NCI-H2196 treated with DMSO at 0.1 percent for 48 hours (cell line): ENCODE results near the gene EFNA4.

Experiments used
- DNase-seq: peaks from one replicate; lab custom pipeline; 2025; ENCODE audit not compliant: unreplicated experiment; lab: John Stamatoyannopoulos, UW

EFNA4 gene

DNA sequence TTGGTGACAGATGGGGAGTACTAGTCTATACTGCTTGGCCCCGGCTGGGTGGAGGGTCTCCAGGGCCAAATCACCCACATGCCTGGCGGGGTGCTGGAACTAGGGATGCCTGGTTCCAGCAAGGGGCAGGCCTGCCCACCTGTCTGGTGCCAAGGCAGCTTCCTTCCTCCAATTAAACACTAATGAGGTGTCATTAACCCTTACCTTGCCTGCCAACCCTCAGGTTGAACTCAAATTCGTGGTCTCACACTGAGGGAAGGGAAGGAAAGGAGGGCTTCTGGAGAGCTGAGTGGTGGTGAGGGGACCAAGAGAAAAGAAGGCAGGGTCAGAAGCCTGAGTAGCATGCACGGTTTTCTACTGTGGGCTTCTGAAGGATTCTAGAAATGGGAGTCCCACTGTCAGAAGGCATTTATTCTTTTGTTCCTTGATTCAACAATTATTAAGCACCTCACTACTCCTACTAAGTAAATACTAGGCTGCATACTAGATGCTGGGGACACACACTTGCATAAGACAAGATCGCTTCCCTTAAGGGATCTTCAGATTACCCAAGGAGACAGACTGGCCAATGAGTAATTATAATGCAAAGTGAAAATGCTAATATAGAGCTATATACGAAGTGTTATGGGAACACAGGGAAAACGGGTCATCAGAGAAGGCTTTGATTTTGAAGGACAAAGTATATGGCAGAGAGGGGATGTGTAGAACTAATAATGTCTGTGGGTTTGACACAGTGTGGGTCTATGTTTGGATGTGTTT lies 9.2 kb downstream of the EFNA4 start:
- DNase-seq: no peak

- no peak for DNase-seq
These were observed 10.1 kb downstream of the EFNA4 start for GRCh38 chr1:155073377-155074242.

- DNase-seq: no peak
These were observed 12.0 kb downstream of the EFNA4 start for GRCh38 chr1:155075535-155075934.

DNA sequence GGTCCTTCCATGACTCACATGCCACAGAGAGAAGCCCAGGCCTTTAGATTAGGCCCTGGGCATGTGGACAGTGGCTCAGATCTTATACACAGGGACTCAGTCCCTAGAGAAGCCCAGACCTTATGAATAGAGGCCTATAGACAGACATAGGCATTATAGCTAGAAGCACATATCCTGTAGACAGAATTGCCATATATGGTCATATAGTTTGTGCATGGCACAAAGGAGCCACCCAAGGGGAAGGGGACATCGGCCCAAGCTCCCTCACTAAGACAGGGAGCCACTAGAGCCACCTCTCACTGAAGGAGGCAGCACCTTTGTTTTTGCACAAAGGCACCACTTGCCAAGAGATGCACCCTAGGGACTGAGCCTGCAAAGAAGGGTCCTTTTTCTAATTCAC lies 12.8 kb downstream of the EFNA4 start:
- no peak for DNase-seq

DNA sequence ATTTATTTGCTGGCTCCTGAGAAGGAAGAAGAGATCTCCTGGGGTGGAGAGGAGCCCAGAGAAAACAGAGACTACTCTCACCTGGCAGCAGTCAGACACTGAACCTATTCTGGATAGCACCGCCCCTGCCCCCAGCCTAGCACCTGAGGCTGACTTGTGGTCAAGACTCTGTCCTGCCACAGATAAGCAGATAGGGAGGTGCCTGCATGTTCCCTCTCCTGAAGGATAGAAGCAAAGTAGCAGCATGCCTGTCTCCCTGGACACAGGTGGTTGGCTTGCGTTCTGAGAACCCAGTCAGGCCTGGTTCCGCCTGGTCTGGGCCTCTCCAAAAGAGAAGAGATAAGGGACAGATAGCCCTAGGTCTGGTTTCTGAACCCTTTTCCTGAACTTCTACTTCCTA lies 13.8 kb downstream of the EFNA4 start:
- no peak for DNase-seq

DNA sequence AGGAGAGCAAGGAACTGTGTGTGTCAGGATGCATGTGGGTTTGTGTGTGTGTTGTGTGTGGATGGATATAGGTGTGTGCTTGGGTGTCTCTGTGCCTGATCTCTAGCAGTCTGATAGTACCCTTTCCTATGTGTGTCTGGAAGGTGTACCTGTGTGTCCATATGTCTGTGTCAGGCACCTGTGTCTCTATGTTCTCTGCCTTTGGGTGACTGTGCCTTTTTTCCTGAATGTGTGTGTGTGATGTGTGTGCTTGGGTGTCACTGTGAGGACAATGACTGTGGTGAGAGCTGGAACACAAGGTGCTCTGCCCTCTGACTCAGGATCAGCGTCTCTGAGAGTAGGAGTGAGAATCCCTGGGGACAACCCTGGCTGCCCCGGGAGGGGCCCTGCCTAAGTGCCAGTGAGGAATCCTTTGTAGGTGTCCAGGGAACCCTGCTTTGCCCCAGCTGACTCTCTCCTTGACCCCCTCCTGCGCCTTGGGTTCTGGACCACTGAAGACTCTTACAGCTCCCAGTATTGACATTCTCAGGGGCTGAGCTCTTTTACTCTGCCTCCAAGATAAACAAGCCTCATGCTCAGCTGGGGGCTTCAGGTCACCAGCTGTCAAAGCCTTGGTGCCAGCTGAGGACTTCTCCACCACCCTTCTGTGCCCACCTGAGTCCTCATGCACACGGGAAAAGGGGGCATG lies 14.4 kb downstream of the EFNA4 start:
- no peak for DNase-seq

DNA sequence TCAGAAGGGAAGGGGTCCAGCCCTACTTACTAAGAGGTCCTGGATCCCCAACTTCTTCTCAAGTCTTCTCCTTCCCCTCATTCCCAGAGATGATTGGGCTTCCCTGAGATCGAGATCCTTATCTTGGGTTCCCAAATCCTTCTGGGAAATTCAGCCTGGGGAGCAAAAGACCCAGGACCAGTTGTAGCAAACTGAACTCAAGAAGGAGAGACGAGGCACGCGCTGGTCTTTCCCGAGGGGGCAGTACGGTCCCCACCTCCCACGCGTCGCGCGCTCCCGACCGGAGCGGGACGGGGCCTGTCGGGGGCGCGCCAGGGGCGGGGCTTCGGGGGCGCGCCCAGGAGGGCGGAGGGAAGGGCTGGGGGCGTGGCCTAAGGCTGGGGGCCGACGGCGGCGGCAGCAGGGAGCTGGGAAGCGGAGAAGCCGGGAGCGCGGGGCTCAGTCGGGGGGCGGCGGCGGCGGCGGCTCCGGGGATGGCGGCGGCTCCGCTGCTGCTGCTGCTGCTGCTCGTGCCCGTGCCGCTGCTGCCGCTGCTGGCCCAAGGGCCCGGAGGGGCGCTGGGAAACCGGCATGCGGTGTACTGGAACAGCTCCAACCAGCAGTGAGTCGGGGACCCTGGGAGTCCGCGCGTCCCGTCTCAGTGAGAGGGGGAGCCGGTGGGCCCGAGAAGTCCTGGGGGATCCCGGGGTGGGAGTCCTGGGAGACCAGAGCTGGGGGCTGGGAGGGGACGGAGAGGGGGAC lies 15.1 kb downstream of the EFNA4 start, which contains the start of gene EFNA3:
EFNA3 (plus strand) TSS at position 369 of the 741 bp plus-strand sequence; CDS start at position 474, 105 bp downstream.
- no peak for DNase-seq

DNA sequence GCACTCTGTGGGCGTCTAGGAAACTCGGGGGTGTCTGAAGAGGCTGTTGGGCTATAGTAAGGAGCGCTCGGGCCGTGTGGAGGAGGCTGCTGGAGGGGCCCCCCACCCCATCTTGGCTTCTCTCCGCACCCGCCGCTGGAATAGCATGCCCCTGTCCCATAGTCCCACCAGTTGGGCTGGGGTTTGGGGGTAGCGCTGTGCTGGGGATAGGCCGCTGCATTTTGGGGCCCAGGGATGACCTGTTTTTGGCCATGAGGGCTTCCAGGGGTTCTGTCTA lies 15.6 kb downstream of the EFNA4 start:
- no peak for DNase-seq

DNA sequence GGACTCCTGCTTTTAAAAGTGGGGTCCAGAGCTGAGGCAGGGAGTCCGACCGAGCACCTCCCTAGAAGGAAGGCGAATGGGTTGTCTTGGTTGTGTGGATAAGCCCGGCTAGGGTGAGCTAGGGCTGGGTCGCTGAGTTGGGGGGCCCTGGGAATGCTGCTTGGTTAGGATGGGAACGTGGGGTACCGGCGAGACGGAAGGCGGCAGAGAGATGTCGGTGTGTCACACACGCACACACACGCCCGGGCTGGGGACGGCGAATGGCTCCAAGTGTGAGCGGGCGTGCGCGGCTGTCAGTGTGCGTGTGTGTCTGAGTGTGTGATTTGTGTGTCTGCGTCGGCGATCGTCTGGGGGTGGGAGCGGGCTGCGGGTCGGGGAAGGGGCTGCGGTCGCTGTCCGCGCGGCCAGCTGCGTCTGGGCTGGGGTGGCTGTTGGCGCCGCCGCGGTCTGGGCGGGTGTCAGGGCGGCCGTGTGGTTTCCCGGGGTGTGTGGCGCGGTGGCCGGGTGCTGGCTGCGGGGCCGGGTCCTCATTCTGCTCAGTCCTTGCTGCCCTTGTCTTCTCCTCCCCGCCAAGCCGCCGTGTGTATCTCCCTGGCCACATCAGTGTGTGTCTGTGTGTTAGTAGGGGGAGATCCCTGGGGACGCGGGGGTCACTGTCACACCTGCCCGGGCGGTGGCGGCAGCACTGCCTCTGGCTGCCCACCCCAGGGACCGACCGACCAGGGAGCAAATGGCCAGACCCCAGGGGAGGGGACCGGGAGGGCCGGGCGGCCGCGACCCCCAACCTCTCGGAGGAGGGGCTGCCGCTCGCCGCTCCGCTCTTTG lies 16.2 kb downstream of the EFNA4 start:
- DNase-seq: no peak

- peak; percentile 49 for DNase-seq
These were observed 17.0 kb downstream of the EFNA4 start for GRCh38 chr1:155080312-155081228.

DNA sequence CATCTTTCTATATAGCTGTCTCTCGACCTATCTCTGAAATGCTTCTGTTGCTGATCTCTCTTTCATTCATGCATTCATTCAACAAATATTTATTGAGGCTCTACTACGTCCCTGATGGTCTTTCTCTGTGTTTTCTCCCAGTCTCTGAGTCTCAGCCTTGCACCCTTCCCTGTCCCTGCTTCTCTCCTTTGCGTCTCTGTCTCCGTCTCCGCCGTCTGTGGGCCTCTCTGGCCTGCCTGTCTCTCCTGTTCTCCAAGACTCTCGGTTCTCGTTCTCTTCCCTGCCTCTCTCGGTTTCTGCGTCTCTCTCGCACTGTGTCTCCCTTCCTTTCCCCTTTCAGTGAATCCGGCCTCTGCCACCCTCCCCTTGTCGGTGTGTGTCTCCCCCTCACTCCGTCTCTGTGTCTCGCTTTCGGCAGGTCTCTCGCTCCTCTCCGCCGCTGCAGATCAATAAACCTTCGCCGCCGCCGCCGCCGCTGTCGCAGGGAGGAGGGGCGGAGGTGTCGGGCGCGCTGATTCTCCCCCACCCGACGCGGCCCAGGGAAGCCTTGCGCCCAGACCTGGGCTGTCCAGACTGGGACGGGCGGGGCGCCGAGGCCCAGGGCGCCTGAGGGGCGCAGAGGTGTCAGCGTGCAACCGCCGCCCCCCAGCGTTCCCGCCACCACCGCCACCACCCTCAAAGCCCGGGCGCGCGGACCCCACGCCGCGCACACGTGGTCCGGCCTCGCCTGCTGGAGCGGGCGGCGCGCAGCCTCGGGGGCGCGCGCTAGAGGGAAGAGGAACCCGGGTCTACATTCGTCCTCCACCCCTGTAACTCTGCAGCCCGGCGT lies 18.1 kb downstream of the EFNA4 start:
- no peak for DNase-seq

GRCh38 chr1:155082301-155083051 lies 18.9 kb downstream of the EFNA4 start:
- no peak for DNase-seq

DNA sequence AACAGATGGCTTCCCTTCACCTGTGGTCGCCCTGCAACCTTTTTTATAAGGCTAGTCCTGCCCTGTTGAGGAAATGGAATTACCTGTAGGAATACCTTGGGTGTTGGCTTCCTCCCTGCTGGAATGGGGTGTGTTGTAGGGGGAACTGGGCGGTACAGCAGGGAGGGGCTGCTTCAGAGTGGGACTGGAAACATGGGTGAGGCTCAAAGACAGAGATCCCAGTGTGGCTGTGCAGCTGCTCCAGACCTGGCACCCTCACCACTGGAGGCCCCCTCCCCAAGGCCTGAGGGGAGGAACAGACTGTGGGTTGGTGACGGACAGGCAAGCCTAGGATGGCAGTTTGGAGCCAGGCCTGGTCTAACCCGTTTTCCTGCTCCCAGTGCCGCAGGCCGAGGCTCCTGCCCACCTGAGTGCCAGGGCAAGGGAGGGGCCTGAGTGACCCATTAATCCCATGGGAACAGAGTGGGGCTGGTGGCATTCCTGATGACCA lies 19.6 kb downstream of the EFNA4 start:
- DNase-seq: no peak

GRCh38 chr1:155083865-155084721 lies 20.6 kb downstream of the EFNA4 start:
- peak; percentile 44 for DNase-seq

- DNase-seq: peak; percentile 94
These were observed 21.4 kb downstream of the EFNA4 start for GRCh38 chr1:155084722-155085503.
